CD4-positive, CD25-positive, alpha-beta regulatory T cell (primary cell): ENCODE measurements around the gene OR4D11. TPM values are rescaled to one million over a fixed set of nuclear protein-coding genes. Genes with fewer than 3 reads are reported as not detected.
"Not testable (repeated sequence)": the region's sequence is repeated elsewhere in the genome, so short reads cannot be mapped to it uniquely, and the experiment has no call there.

Experiments used
- ATAC-seq, 2 donors: fragments of 150-1000 bp; cut with Tn5 transposase; one replicate each; pipeline ENCODE4 v1.10.0; 2021; ENCODE audit warnings: low read depth in 2 of 2, moderate number of reproducible peaks in 2 of 2, moderate library complexity in 1 of 2
- DNase-seq, 3 donors: peaks; one replicate each; pipeline versions ENCODE4 v3.0.0 to v3.0.0-alpha.2; 2012 to 2022; ENCODE audit warnings: mixed read lengths in 1 of 3
- H3K27ac ChIP-seq: one replicate; pipeline ENCODE4 v1.7.0; 2013; ENCODE audit warnings: mild to moderate bottlenecking, low read length; ENCODE audit not compliant: insufficient read depth, poor library complexity, severe bottlenecking
- H3K27me3 ChIP-seq: one replicate; pipeline ENCODE4 v1.7.0; 2013; ENCODE audit warnings: low read length; ENCODE audit not compliant: control insufficient read depth, insufficient read depth
- H3K36me3 ChIP-seq: one replicate; pipeline ENCODE4 v1.7.0; 2013; ENCODE audit warnings: mild to moderate bottlenecking, low read length, moderate library complexity; ENCODE audit not compliant: control insufficient read depth, insufficient read depth
- H3K4me1 ChIP-seq: 2 replicates; pipeline ENCODE4 v1.7.0; 2013; ENCODE audit warnings: mild to moderate bottlenecking, low read length; ENCODE audit not compliant: insufficient read depth, control insufficient read depth, poor library complexity, severe bottlenecking
- H3K4me3 ChIP-seq: one replicate; pipeline ENCODE4 v1.7.0; 2013; ENCODE audit warnings: low read depth, mild to moderate bottlenecking, low read length, moderate library complexity
- H3K9me3 ChIP-seq, 2 experiments: 1 replicate in 1 of 2; 2 replicates in 1 of 2; pipeline ENCODE4 v1.7.0; 2013; ENCODE audit warnings: low read length in 2 of 2, mild to moderate bottlenecking in 1 of 2, moderate library complexity in 1 of 2; ENCODE audit not compliant: control insufficient read depth in 2 of 2
- H3K27ac Mint-ChIP-seq, 3 donors: one replicate each; pipeline ENCODE4 v1.8.0; 2020 to 2022; ENCODE audit warnings: mild to moderate bottlenecking in 3 of 3, mixed read lengths in 3 of 3, moderate library complexity in 2 of 3
- H3K27me3 Mint-ChIP-seq: one replicate; pipeline ENCODE4 v1.8.0; 2022; ENCODE audit warnings: mild to moderate bottlenecking, mixed read lengths
- H3K36me3 Mint-ChIP-seq: one replicate; pipeline ENCODE4 v1.8.0; 2020; ENCODE audit warnings: mixed read lengths
- H3K4me1 Mint-ChIP-seq, 4 donors: one replicate each; pipeline ENCODE4 v1.8.0; 2020 to 2022; ENCODE audit warnings: mixed read lengths in 4 of 4, mild to moderate bottlenecking in 1 of 4
- H3K4me3 Mint-ChIP-seq, 4 donors: one replicate each; pipeline ENCODE4 v1.8.0; 2020 to 2022; ENCODE audit warnings: mild to moderate bottlenecking in 4 of 4, mixed read lengths in 4 of 4, moderate library complexity in 3 of 4
- H3K9me3 Mint-ChIP-seq, 7 donors: one replicate each; pipeline ENCODE4 v1.8.0; 2020 to 2022; ENCODE audit warnings: mixed read lengths in 7 of 7, mild to moderate bottlenecking in 3 of 7, moderate library complexity in 2 of 7
- polyA plus RNA-seq, 4 donors: library from polyadenylated mRNA; unstranded; fragments of 300-500 nt; fragmentation: Illumina TruSeq; gene quantifications; one replicate each; pipeline ENCODE4 v1.2.3, GENCODE V29; 2021
- total RNA-seq: library from RNA; stranded (reverse); gene quantifications from one replicate; pipeline ENCODE4 v1.2.3, GENCODE V29; 2022

Gene OR4D11
- total and polyA plus RNA-seq, 5 donors from 2014 or later: not detected

DNA sequence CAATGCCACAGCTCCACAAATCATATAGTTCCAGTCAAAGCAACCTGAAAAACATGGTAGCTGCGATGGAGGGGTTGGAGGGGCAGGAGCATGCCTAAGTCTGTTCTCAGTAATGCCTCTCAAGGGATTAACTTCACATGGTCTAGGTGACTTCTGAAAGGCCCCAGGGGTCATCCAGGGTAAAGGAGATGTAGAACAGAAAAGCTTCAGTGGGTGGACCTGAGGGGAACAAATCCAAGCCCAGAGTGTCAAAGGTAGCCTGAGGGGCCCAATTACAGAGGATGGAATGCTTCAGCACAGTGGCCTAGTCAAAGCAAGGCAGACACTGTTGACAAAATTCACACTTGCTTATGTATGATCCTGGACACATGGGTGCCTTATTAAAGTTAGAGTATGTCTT is 31.3 kb downstream of the OR4D11 start:
- no peak for DNase-seq
- Mint-ChIP-seq H3K4me1 (peaks cover 0 to 10% (median 8%) of the 10 kb centered on the region in 4 donors), H3K4me3 (no peak overlapping the region), H3K27me3 (peaks cover 13% of the 10 kb centered on the region), H3K9me3 (no peaks in the 10 kb centered on the region), H3K36me3 (no peaks in the 10 kb centered on the region), H3K27ac (no peak overlapping the region)
- no peaks in the 10 kb centered on the region for H3K27me3 ChIP-seq
- H3K4me1 ChIP-seq: peaks cover 8% of the 10 kb centered on the region
- no peak overlapping the region for H3K4me3 ChIP-seq
- H3K36me3 ChIP-seq: no peaks in the 10 kb centered on the region
- H3K27ac ChIP-seq: no peak overlapping the region
- H3K9me3 ChIP-seq: no peaks in the 10 kb centered on the region
- no peak for ATAC-seq

DNA sequence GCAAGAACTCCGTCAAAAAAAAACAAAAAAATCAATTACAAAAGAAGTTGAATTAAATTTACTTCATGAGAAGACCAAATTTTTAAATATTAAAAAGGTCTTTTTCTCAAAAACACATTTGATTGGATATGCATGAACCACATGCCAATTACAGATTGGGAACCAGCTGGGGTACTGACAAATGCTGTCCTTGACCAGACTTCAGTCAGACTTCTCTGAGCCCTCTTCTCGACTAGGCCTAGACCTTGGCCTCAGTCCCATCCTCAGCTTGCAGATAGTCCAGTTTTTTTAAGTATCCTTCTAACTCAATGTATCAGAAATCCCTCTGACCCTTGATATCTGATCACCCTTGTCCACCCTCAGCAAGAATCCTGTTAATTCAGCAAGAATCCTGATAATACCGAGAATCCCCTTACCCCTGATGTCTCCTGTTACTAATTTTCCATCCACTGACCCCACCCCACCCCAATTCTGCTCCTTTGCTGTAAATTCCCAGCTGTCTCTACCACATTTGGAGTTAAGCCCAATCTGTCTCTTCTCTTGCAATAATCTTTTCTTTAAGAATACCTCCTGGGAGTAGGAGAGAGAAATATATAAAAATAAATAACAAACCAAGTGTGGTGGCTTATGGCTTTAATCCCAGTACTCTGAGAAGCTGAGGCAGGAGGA is 38.9 kb downstream of the OR4D11 start:
- Histone ChIP-seq H3K4me1 (peaks cover 3% of the 10 kb centered on the region), H3K4me3 (no peak overlapping the region), H3K36me3 (no peaks in the 10 kb centered on the region), H3K27ac (no peak overlapping the region), H3K27me3 (peaks cover 3% of the 10 kb centered on the region), H3K9me3 (no peaks in the 10 kb centered on the region)
- Mint-ChIP-seq H3K27me3 (peaks cover 13% of the 10 kb centered on the region), H3K4me3 (no peak overlapping the region), H3K27ac (no peak overlapping the region), H3K4me1 (peaks cover 0 to 6% (median 4%) of the 10 kb centered on the region in 4 donors), H3K36me3 (no peaks in the 10 kb centered on the region), H3K9me3 (no peaks in the 10 kb centered on the region)
- ATAC-seq (no peak), DNase-seq (no peak)

DNA sequence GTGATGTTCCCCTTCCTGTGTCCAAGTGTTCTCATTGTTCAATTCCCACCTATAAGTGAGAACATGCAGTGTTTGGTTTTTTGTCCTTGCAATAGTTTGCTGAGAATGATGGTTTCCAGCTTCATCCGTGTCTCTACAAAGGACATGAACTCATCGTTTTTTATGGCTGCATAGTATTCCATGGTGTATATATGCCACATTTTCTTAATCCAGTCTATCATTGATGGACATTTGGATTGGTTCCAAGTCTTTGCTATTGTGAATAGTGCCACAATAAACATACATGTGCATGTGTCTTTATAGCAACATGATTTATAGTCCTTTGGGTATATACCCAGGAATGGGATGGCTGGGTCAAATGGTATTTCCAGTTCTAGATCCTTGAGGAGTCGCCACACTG is 40.3 kb downstream of the OR4D11 start:
- H3K4me1 ChIP-seq, H3K9me3 Mint-ChIP-seq, H3K9me3 ChIP-seq, H3K4me3 Mint-ChIP-seq, H3K27ac Mint-ChIP-seq, H3K27me3 Mint-ChIP-seq, H3K4me3 ChIP-seq, H3K27me3 ChIP-seq, H3K27ac ChIP-seq, H3K36me3 ChIP-seq, ATAC-seq, DNase-seq, H3K36me3 Mint-ChIP-seq, H3K4me1 Mint-ChIP-seq: not testable (repeated sequence)

GRCh38 chr11:59544869-59545178 is 41.4 kb downstream of the OR4D11 start:
- Mint-ChIP-seq H3K27me3 (peaks cover 15% of the 10 kb centered on the region), H3K4me1 (peaks cover 5 to 9% (median 6%) of the 10 kb centered on the region in 4 donors), H3K9me3 (no peaks in the 10 kb centered on the region), H3K27ac (peak overlapping the region in 1 of 3 donors; percentile 60), H3K4me3 (peak overlapping the region in 2 of 4 donors; percentile 34 to 53), H3K36me3 (no peaks in the 10 kb centered on the region)
- Histone ChIP-seq H3K9me3 (no peaks in the 10 kb centered on the region), H3K4me1 (no peaks in the 10 kb centered on the region), H3K4me3 (no peak overlapping the region), H3K27me3 (peaks cover 3% of the 10 kb centered on the region), H3K27ac (no peak overlapping the region), H3K36me3 (no peaks in the 10 kb centered on the region)
- DNase-seq (no peak), ATAC-seq (no peak)

DNA sequence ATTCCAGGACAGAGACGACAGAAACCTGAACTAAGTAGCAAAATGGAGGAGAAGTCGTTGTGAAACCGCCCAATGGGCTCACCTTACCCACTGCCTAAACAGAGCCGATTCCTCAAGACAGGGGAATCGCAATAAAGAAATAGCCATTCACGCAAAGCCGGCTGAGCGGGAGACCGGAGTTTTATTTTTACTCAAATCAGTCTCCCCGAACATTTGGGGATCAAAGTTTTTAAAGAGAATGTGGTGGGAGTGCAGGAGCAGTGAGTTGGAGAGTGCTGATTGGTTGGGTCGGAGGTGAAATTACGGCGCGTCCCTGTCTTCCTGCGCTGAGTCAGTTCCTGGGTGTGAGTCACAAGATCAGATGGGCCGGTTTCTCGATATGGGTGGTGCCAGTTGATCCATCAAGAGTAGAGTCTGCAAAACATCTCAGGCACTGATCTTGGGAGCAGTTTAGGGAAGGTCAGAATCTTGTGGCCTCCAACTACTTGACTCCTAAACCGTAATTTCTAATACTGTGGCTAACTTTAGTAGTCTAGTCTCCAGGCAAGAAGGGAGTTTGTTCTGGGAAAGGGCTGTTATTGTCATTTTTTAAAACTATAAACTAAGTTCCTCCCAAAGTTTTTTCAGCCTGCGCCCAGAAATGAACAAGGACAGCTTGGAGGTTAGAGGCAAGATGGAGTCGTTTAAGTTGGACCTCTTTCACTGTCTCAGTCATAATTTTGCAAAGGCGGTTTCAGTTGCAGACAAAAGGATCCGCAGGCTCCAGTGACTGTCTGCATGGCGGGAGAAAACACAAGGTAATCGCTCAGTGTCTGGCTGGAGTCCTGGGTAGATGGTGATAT is 42.0 kb downstream of the OR4D11 start:
- H3K4me3 ChIP-seq: no peak overlapping the region
- H3K4me3 Mint-ChIP-seq: peak overlapping the region in 2 of 4 donors; percentile 34 to 53

GRCh38 chr11:59547605-59548308 is 44.4 kb downstream of the OR4D11 start:
- Mint-ChIP-seq H3K27me3 (peaks cover 33% of the 10 kb centered on the region), H3K4me3 (peak overlapping the region in 2 of 4 donors; percentile 62 to 68), H3K4me1 (peaks cover 14 to 27% (median 21%) of the 10 kb centered on the region in 4 donors)
- not testable (repeated sequence) for H3K9me3 Mint-ChIP-seq, H3K36me3 ChIP-seq, H3K27ac Mint-ChIP-seq, H3K9me3 ChIP-seq, H3K27me3 ChIP-seq, H3K27ac ChIP-seq, ATAC-seq, H3K36me3 Mint-ChIP-seq, H3K4me3 ChIP-seq, DNase-seq
- peaks cover 11% of the 10 kb centered on the region for H3K4me1 ChIP-seq

More for the DNA sequence above, 42.0 kb downstream of the OR4D11 start:
- Mint-ChIP-seq H3K27ac (peak overlapping the region in 1 of 3 donors; percentile 60), H3K36me3 (no peaks in the 10 kb centered on the region), H3K9me3 (peaks cover 0 to 1% (median 0%) of the 10 kb centered on the region in 7 donors), H3K4me1 (peaks cover 5 to 12% (median 8%) of the 10 kb centered on the region in 4 donors), H3K27me3 (peaks cover 19% of the 10 kb centered on the region)
- ATAC-seq (no peak), DNase-seq (no peak)
- H3K4me1 ChIP-seq: no peaks in the 10 kb centered on the region
- no peaks in the 10 kb centered on the region for H3K36me3 ChIP-seq
- H3K27ac ChIP-seq: no peak overlapping the region
- H3K27me3 ChIP-seq: peaks cover 3% of the 10 kb centered on the region
- no peaks in the 10 kb centered on the region for H3K9me3 ChIP-seq

- Mint-ChIP-seq H3K9me3 (peaks cover 0 to 8% (median 0%) of the 10 kb centered on the region in 7 donors), H3K27me3 (peaks cover 36% of the 10 kb centered on the region), H3K4me3 (peak overlapping the region in 2 of 4 donors; percentile 62 to 68), H3K4me1 (peaks cover 14 to 28% (median 23%) of the 10 kb centered on the region in 4 donors), H3K27ac (no peak overlapping the region), H3K36me3 (no peaks in the 10 kb centered on the region)
- ATAC-seq (no peak), DNase-seq (no peak)
- Histone ChIP-seq H3K27me3 (peaks cover 3% of the 10 kb centered on the region), H3K36me3 (no peaks in the 10 kb centered on the region), H3K4me3 (no peak overlapping the region), H3K4me1 (peaks cover 11% of the 10 kb centered on the region), H3K9me3 (no peaks in the 10 kb centered on the region), H3K27ac (no peak overlapping the region)
These were observed 44.9 kb downstream of the OR4D11 start for GRCh38 chr11:59548309-59548656.
